Measurements from ENCODE around the gene LCORL. TPM values are rescaled to one million over a fixed set of nuclear protein-coding genes. Genes with fewer than 3 reads are reported as not detected.

Gene LCORL
- total and polyA plus RNA-seq, 3 donors from 2014 or later, result 9.7 to 43.7 (median 37.6) TPM

- no peaks in the 10 kb centered on the region for H3K4me1 ChIP-seq
- H3K4me3 ChIP-seq, result no peak overlapping the region
- H3K9me3 ChIP-seq, result no peaks in the 10 kb centered on the region
- no peak for TF ChIP-seq CTCF (IDR thresholded peaks at IDR 0.05)
- no peak for TF ChIP-seq POLR2A (IDR thresholded peaks at IDR 0.05)
- no peak for DNase-seq
- intact Hi-C loops (cut with DNase I; ENCODE audit: low total_unique reads), result no loop called here
- no peaks in the 10 kb centered on the region for H3K36me3 ChIP-seq (ENCODE audit: low read depth, missing control alignments)
- no peaks in the 10 kb centered on the region for H3K27me3 ChIP-seq
- 91 to 100% methylated on average over 1 of the region's 1 CpG for WGBS, 2 donors
- H3K27ac ChIP-seq, result no peak overlapping the region
Observed at GRCh38 chr4:17920681-17921080, 100.9 kb downstream of the LCORL start.

GRCh38 chr4:17915439-17915838, 106.1 kb downstream of the LCORL start:
- no peak for TF ChIP-seq POLR2A (IDR thresholded peaks at IDR 0.05)
- TF ChIP-seq CTCF (IDR thresholded peaks at IDR 0.05), result no peak
- H3K27me3 ChIP-seq, result no peaks in the 10 kb centered on the region
- H3K4me1 ChIP-seq, result no peaks in the 10 kb centered on the region
- no peak for DNase-seq
- H3K9me3 ChIP-seq, result no peaks in the 10 kb centered on the region
- intact Hi-C loops (cut with DNase I; ENCODE audit: low total_unique reads), result no loop called here
- H3K4me3 ChIP-seq, result no peak overlapping the region
- H3K27ac ChIP-seq, result no peak overlapping the region
- H3K36me3 ChIP-seq (ENCODE audit: low read depth, missing control alignments), result no peaks in the 10 kb centered on the region

- DNase-seq, result peak; percentile 85
- Histone ChIP-seq H3K4me3 (no peak overlapping the region), H3K4me1 (no peaks in the 10 kb centered on the region), H3K9me3 (no peaks in the 10 kb centered on the region), H3K27ac (no peak overlapping the region), H3K36me3 (ENCODE audit: low read depth, missing control alignments) (no peaks in the 10 kb centered on the region), H3K27me3 (no peaks in the 10 kb centered on the region)
- intact Hi-C loops (cut with DNase I; ENCODE audit: low total_unique reads), result no loop called here
- WGBS, 2 donors, result 81 to 89% methylated on average over 7 to 9 of the region's 9 CpGs
- TF ChIP-seq POLR2A (IDR thresholded peaks at IDR 0.05) (no peak), CTCF (IDR thresholded peaks at IDR 0.05) (no peak)
Observed at GRCh38 chr4:17912011-17912410, 109.5 kb downstream of the LCORL start.

- no peak overlapping the region for H3K27ac ChIP-seq
- H3K4me3 ChIP-seq, result no peak overlapping the region
- no peaks in the 10 kb centered on the region for H3K36me3 ChIP-seq (ENCODE audit: low read depth, missing control alignments)
- no peak for DNase-seq
- no peaks in the 10 kb centered on the region for H3K27me3 ChIP-seq
- 93 to 94% methylated on average over 11 of the region's 11 CpGs for WGBS, 2 donors
- no peak for TF ChIP-seq POLR2A (IDR thresholded peaks at IDR 0.05)
- TF ChIP-seq CTCF (IDR thresholded peaks at IDR 0.05), result no peak
- H3K4me1 ChIP-seq, result no peaks in the 10 kb centered on the region
- no peaks in the 10 kb centered on the region for H3K9me3 ChIP-seq
- intact Hi-C loops (cut with DNase I; ENCODE audit: low total_unique reads), result no loop called here
Observed at GRCh38 chr4:17911608-17912007, 109.9 kb downstream of the LCORL start.

GRCh38 chr4:17898553-17899055, 123.0 kb downstream of the LCORL start:
- no peak overlapping the region for H3K4me3 ChIP-seq
- intact Hi-C loops (cut with DNase I; ENCODE audit: low total_unique reads), result no loop called here
- no peak for TF ChIP-seq CTCF (IDR thresholded peaks at IDR 0.05)
- TF ChIP-seq POLR2A (IDR thresholded peaks at IDR 0.05), result no peak
- no peaks in the 10 kb centered on the region for H3K36me3 ChIP-seq (ENCODE audit: low read depth, missing control alignments)
- H3K27ac ChIP-seq, result no peak overlapping the region
- WGBS, 2 donors, result 75 to 76% methylated on average over 2 of the region's 2 CpGs
- no peaks in the 10 kb centered on the region for H3K4me1 ChIP-seq
- no peak for DNase-seq
- H3K9me3 ChIP-seq, result no peaks in the 10 kb centered on the region
- H3K27me3 ChIP-seq, result no peaks in the 10 kb centered on the region
